Ishikawa (cell line): ENCODE data around the gene MB.

Experiments
- CEBPB ChIP-seq: IDR thresholded peaks from 2 replicates; pipeline ENCODE4 v1.6.1; 2012
- CREB1 ChIP-seq: IDR thresholded peaks from 2 replicates; pipeline ENCODE4 v1.6.1; 2012; ENCODE audit warnings: low read depth
- EGR1 ChIP-seq: IDR thresholded peaks from 2 replicates; pipeline ENCODE4 v1.6.1; 2012
- EP300 ChIP-seq: IDR thresholded peaks from 2 replicates; pipeline ENCODE4 v1.6.1; 2012; ENCODE audit warnings: borderline replicate concordance
- FOXM1 ChIP-seq: IDR thresholded peaks from 2 replicates; pipeline ENCODE4 v1.6.1; 2012; ENCODE audit warnings: low read depth, borderline replicate concordance
- NFIC ChIP-seq: IDR thresholded peaks from 2 replicates; pipeline ENCODE4 v1.6.1; 2012
- RAD21 ChIP-seq: IDR thresholded peaks from 2 replicates; pipeline ENCODE4 v1.6.1; 2012; ENCODE audit warnings: low read depth
- REST ChIP-seq: IDR thresholded peaks from 2 replicates; pipeline ENCODE4 v1.6.1; 2012; ENCODE audit warnings: low read depth, mild to moderate bottlenecking
- TAF1 ChIP-seq: IDR thresholded peaks from 2 replicates; pipeline ENCODE4 v1.6.1; 2012; ENCODE audit warnings: low read depth, mild to moderate bottlenecking
- TCF12 ChIP-seq: IDR thresholded peaks from 2 replicates; pipeline ENCODE4 v1.6.1; 2012; ENCODE audit warnings: low read depth
- TEAD4 ChIP-seq: IDR thresholded peaks from 2 replicates; pipeline ENCODE4 v1.6.1; 2012
- USF1 ChIP-seq: IDR thresholded peaks from 2 replicates; pipeline ENCODE4 v1.6.1; 2012
- YY1 ChIP-seq: IDR thresholded peaks from 2 replicates; pipeline ENCODE4 v1.6.1; 2012; ENCODE audit warnings: low read depth
- ZBTB7A ChIP-seq: IDR thresholded peaks from 2 replicates; pipeline ENCODE4 v1.6.1; 2012; ENCODE audit warnings: low read depth
- TF ChIP-seq, protein P1 (sequence below): IDR thresholded peaks from 2 replicates; pipeline ENCODE4 v1.6.1; 2012

The MB gene

GRCh38 chr22:35560824-35561223 lies 56.3 kb downstream of the MB start:
- TF ChIP-seq RAD21: no peak
- TF ChIP-seq EP300: no peak
- TF ChIP-seq YY1: no peak
- TF ChIP-seq EGR1: no peak
- TF ChIP-seq TCF12: no peak
- TF ChIP-seq CREB1: no peak

DNA sequence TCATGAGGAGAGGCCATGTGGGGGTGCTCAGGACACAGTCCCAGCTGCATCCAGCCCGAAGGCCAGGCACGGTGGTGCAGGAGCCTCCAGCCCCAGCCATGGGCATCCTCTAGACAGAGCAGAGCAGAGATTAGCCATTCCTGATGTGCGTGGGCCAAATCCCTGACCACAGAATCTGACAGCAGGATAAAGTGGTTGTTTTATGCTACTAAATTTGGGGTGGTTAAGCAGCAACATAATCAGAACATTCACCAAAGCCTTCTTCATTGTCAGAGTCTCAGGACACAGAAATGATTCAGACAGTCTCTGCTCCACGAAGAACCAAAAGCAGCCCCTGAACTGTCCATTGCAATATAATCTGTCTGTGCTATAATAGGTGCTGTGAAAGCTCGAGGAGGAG lies 56.8 kb downstream of the MB start:
- TF ChIP-seq CREB1 (no peak), RAD21 (no peak), TEAD4 (no peak), TCF12 (no peak), TAF1 (no peak), EP300 (no peak), YY1 (no peak), REST (no peak), USF1 (no peak), ZBTB7A (no peak), FOXM1 (no peak), CEBPB (no peak), NFIC (no peak), EGR1 (no peak)
- TF ChIP-seq, protein P1, sequence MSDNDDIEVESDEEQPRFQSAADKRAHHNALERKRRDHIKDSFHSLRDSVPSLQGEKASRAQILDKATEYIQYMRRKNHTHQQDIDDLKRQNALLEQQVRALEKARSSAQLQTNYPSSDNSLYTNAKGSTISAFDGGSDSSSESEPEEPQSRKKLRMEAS: no peak

- TF ChIP-seq TEAD4: no peak
- TF ChIP-seq REST: no peak
- TF ChIP-seq EP300: no peak
- TF ChIP-seq NFIC: no peak
- no peak for TF ChIP-seq RAD21
Measured at GRCh38 chr22:35559354-35560005, 57.6 kb downstream of the MB start.

DNA sequence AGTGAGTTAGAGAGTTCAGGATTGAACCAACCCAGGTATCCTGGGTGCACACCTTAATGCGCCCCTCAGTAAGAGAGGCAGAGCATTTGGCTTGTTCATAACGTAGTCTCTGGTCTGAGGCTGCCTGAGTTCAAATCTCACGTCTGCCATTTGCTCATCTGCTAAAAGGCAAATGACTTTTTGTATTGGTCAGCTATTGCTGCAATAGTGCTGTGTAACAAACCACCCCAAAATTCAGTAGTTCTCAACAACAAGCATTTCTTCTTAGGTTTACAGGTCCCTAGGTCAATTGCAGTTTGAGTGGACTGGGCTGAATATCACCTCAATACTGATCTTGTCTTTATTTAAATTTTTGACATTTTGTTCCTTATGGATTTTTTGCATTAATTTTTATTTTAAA lies 58.4 kb downstream of the MB start:
- TF ChIP-seq CEBPB: no peak
- no peak for TF ChIP-seq YY1
- no peak for TF ChIP-seq TEAD4

DNA sequence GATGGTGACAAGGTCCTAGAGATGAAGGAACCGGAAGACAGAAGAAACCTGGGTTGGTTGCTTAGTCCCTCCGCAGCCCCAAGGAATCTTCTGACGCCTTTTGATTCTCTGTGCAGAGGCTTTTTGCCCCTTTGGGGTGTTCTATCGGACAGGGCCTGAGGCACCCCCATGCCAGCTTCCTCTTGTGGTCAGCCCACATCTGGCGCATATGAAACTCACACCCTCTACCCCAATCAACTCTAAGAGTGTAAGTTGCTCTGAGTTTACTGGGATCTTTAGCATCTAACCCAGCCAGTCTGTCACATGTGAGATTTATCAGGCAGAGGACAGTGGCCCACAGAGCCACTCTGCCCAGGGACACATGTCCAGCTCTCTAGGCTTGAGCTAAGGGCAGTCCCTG lies 59.1 kb downstream of the MB start:
- TF ChIP-seq, protein P1: no peak
- TF ChIP-seq ZBTB7A (no peak), REST (no peak), CEBPB (no peak), USF1 (no peak), TAF1 (no peak), RAD21 (no peak), TCF12 (no peak), CREB1 (no peak), EGR1 (no peak), TEAD4 (no peak), YY1 (no peak), NFIC (no peak), FOXM1 (no peak), EP300 (no peak)
